Measurements from ENCODE around the gene CEP89.

- TF ChIP-seq POLR2A (IDR thresholded peaks at IDR 0.05; ENCODE audit: low read depth, low read length) (no peak), POLR2AphosphoS5 (IDR thresholded peaks at IDR 0.05; ENCODE audit: low read depth, low read length) (no peak), TAF1 (IDR thresholded peaks at IDR 0.05; ENCODE audit: low read depth, low read length) (no peak), PAX5 (IDR thresholded peaks at IDR 0.05; ENCODE audit: insufficient read depth, low read length, severe bottlenecking) (no peak)
Measured at GRCh38 chr19:32895384-32895783, 76.4 kb downstream of the CEP89 start.

Data from GM12891 (cell line).